SK-N-SH treated with all-trans-retinoic acid at 6 μM for 48 hours (cell line): Measurements from ENCODE around the gene FCF1.
A peak's percentile ranks its signal among the peaks of the same experiment; 100 is the strongest.
"Not testable (repeated sequence)": the region's sequence is repeated elsewhere in the genome, so short reads cannot be mapped to it uniquely, and the experiment has no call there.

Experiments
- ATAC-seq: fragments of 200-7000 bp; cut with Tn5 transposase; 3 replicates; pipeline ENCODE4 v1.9.1; 2020; ENCODE audit warnings: mild to moderate bottlenecking, moderate library complexity
- BACH2 ChIP-seq: fragments of 250-450 bp; sonication (Bioruptor Pico); IDR thresholded peaks from 2 replicates; pipeline ENCODE4 v1.9.0; 2021; ENCODE audit warnings: mild to moderate bottlenecking, borderline replicate concordance
- CREB5 ChIP-seq: fragments of 250-450 bp; sonication (Bioruptor Pico); IDR thresholded peaks from 2 replicates; pipeline ENCODE4 v1.5.1; 2020; ENCODE audit warnings: low read depth, mild to moderate bottlenecking, moderate library complexity
- CSRNP3 ChIP-seq: fragments of 250-450 bp; sonication (Bioruptor Pico); IDR thresholded peaks from 2 replicates; pipeline ENCODE4 v1.5.1; 2021; ENCODE audit warnings: mild to moderate bottlenecking, moderate library complexity
- GLIS3 ChIP-seq: fragments of 250-450 bp; sonication (Bioruptor Pico); IDR thresholded peaks from 2 replicates; pipeline ENCODE4 v1.5.0; 2020; ENCODE audit warnings: mild to moderate bottlenecking, moderate library complexity
- ISL1 ChIP-seq: fragments of 250-450 bp; sonication (Bioruptor Pico); IDR thresholded peaks from 2 replicates; pipeline ENCODE4 v2.1.2; 2022; ENCODE audit warnings: mild to moderate bottlenecking, moderate library complexity
- OSR1 ChIP-seq: fragments of 250-450 bp; sonication (Bioruptor Pico); IDR thresholded peaks from 2 replicates; pipeline ENCODE4 v1.8.0; 2022; ENCODE audit warnings: moderate library complexity, mild to moderate bottlenecking, inconsistent platforms
- PATZ1 ChIP-seq: fragments of 250-450 bp; sonication (Bioruptor Pico); IDR thresholded peaks from 2 replicates; pipeline ENCODE4 v1.8.0; 2020; ENCODE audit warnings: mild to moderate bottlenecking, moderate library complexity, borderline replicate concordance
- POU6F1 ChIP-seq: fragments of 250-450 bp; sonication (Bioruptor Pico); IDR thresholded peaks from 2 replicates; pipeline ENCODE4 v1.8.0; 2021; ENCODE audit warnings: low read depth, mild to moderate bottlenecking, moderate library complexity, borderline replicate concordance
- PPARA ChIP-seq: fragments of 250-450 bp; sonication (Bioruptor Pico); IDR thresholded peaks from 2 replicates; pipeline ENCODE4 v1.5.0; 2020; ENCODE audit warnings: mild to moderate bottlenecking, borderline replicate concordance
- RARB ChIP-seq: fragments of 250-450 bp; sonication (Bioruptor Pico); IDR thresholded peaks from 2 replicates; pipeline ENCODE4 v1.8.0; 2021; ENCODE audit warnings: mild to moderate bottlenecking, moderate library complexity
- SNAI2 ChIP-seq: fragments of 250-450 bp; sonication (Bioruptor Pico); IDR thresholded peaks from 2 replicates; pipeline ENCODE4 v1.5.0; 2020; ENCODE audit warnings: mild to moderate bottlenecking, moderate library complexity
- TCF4 ChIP-seq: fragments of 250-450 bp; sonication (Bioruptor Pico); IDR thresholded peaks from 2 replicates; pipeline ENCODE4 v1.8.0; 2021; ENCODE audit warnings: mild to moderate bottlenecking, moderate library complexity, borderline replicate concordance
- TSHZ2 ChIP-seq: fragments of 250-450 bp; sonication (Bioruptor Pico); IDR thresholded peaks from 2 replicates; pipeline ENCODE4 v1.5.0; 2020; ENCODE audit warnings: mild to moderate bottlenecking, moderate library complexity
- ZC3H10 ChIP-seq: fragments of 250-450 bp; sonication (Bioruptor Pico); IDR thresholded peaks from 2 replicates; pipeline ENCODE4 v1.5.1; 2021; ENCODE audit warnings: mild to moderate bottlenecking, moderate library complexity
- ZFP30 ChIP-seq: fragments of 450-650 bp; formaldehyde crosslinking; IDR thresholded peaks from 2 replicates; pipeline ENCODE4 v1.5.0; 2022; ENCODE audit warnings: mild to moderate bottlenecking, moderate library complexity
- ZNF565 ChIP-seq: fragments of 450-650 bp; formaldehyde crosslinking; conservative IDR thresholded peaks from 2 replicates; pipeline ENCODE4 v1.5.0; 2020; ENCODE audit warnings: low read depth, mild to moderate bottlenecking, moderate library complexity
- ZNF70 ChIP-seq: fragments of 450-650 bp; formaldehyde crosslinking; IDR thresholded peaks from 2 replicates; pipeline ENCODE4 v1.5.0; 2020; ENCODE audit warnings: mild to moderate bottlenecking, moderate library complexity
- ZNF8 ChIP-seq: fragments of 450-650 bp; formaldehyde crosslinking; IDR thresholded peaks from 2 replicates; pipeline ENCODE4 v1.5.0; 2020; ENCODE audit warnings: mild to moderate bottlenecking, moderate library complexity

The FCF1 gene

GRCh38 chr14:74754899-74755298 is 42.0 kb downstream of the FCF1 start:
- no peak for ATAC-seq
- no peak for TF ChIP-seq SNAI2 (CRISPR knock-in tag)
- no peak for TF ChIP-seq ZNF565 (CRISPR knock-in tag)
- no peak for TF ChIP-seq TCF4

GRCh38 chr14:74756326-74756725 is 43.4 kb downstream of the FCF1 start:
- ATAC-seq, result no peak

GRCh38 chr14:74758505-74758904 is 45.6 kb downstream of the FCF1 start:
- not testable (repeated sequence) for ATAC-seq

More at GRCh38 chr14:74756326-74756725, 43.4 kb downstream of the FCF1 start:
- TF ChIP-seq CREB5 (CRISPR knock-in tag) (no peak), ZNF565 (CRISPR knock-in tag) (no peak), OSR1 (CRISPR knock-in tag) (no peak), CSRNP3 (CRISPR knock-in tag) (no peak), SNAI2 (CRISPR knock-in tag) (no peak)

GRCh38 chr14:74762917-74763802 is 50.2 kb downstream of the FCF1 start, which contains the start of gene YLPM1:
YLPM1 (plus strand) TSS chr14:74763316; CDS start chr14:74763490, 174 bp downstream.
- ATAC-seq, result peak; percentile 97
- TF ChIP-seq SNAI2 (CRISPR knock-in tag) (no peak), PATZ1 (CRISPR knock-in tag) (peak; percentile 50; the same call in 1 of the 2 replicates)

GRCh38 chr14:74763803-74764531 is 51.0 kb downstream of the FCF1 start:
- ATAC-seq, result peak; percentile 5
- TF ChIP-seq SNAI2 (CRISPR knock-in tag) (no peak), ZNF8 (no peak), TSHZ2 (no peak), POU6F1 (no peak), TCF4 (no peak), CSRNP3 (CRISPR knock-in tag) (no peak), ZNF70 (no peak), PPARA (CRISPR knock-in tag) (no peak), RARB (CRISPR knock-in tag) (no peak), ZC3H10 (CRISPR knock-in tag) (no peak), CREB5 (CRISPR knock-in tag) (no peak), ISL1 (no peak), GLIS3 (no peak), ZFP30 (CRISPR knock-in tag) (no peak), BACH2 (CRISPR knock-in tag) (no peak), OSR1 (CRISPR knock-in tag) (no peak)
